NCI-H226 (cell line): ENCODE results near the gene HLA-DRA.

Experiments used
- DNase-seq: peaks from one replicate; pipeline ENCODE4 v3.0.0-alpha.2; 2015

The HLA-DRA gene

GRCh38 chr6:32483968-32484613 lies 44.4 kb downstream of the HLA-DRA start:
- no peak for DNase-seq

GRCh38 chr6:32484614-32484998 lies 44.9 kb downstream of the HLA-DRA start:
- no peak for DNase-seq

- no peak for DNase-seq
These were observed 48.4 kb downstream of the HLA-DRA start for GRCh38 chr6:32488083-32488482.

- no peak for DNase-seq
These were observed 52.0 kb downstream of the HLA-DRA start for GRCh38 chr6:32491700-32492099.

GRCh38 chr6:32492351-32492750 lies 52.7 kb downstream of the HLA-DRA start:
- no peak for DNase-seq
